Measurements from ENCODE around the gene PANK1. TPM values are rescaled to one million over a fixed set of nuclear protein-coding genes. Genes with fewer than 3 reads are reported as not detected.

The PANK1 gene
- total and polyA plus RNA-seq, 7 experiments from 2014 or later: 0.24 to 5.9 (median 0.95) TPM

GRCh38 chr10:89642193-89642592, 2.8 kb downstream of the PANK1 start:
- POLR2A ChIA-PET: no interaction called here
- ATAC-seq: no peak
- no peak overlapping the region for H3K27ac ChIP-seq (ENCODE audit: low read depth, low read length)
- intact Hi-C loops (cut with micrococcal nuclease): loop anchor here (5.0 to 10.0 kb wide), 4 partner anchors 637 to 1825 kb away; partner anchors contain the start of genes ATAD1 (in 1 of the 2), FAS (in 1 of the 2) and RPP30 (in 1 of the 2)
- H3K36me3 ChIP-seq (ENCODE audit: control insufficient read depth in 2 of 3, insufficient read depth in 3 of 3, low read length in 3 of 3): no peaks in the 10 kb centered on the region
- H3K27me3 ChIP-seq (ENCODE audit: control insufficient read depth in 2 of 2, insufficient read depth in 2 of 2, low read length in 2 of 2): no peaks in the 10 kb centered on the region
- no peak overlapping the region for H3K4me3 ChIP-seq (ENCODE audit: low read length)
- no peak for DNase-seq
- no peak overlapping the region for H3K4me3 Mint-ChIP-seq
- no peaks in the 10 kb centered on the region for H3K9me3 ChIP-seq (ENCODE audit: control insufficient read depth in 2 of 3, low read length in 3 of 3)
- H3K4me1 ChIP-seq (ENCODE audit: control insufficient read depth in 2 of 2, insufficient read depth in 2 of 2, low read length in 2 of 2): peaks cover 0 to 6% of the 10 kb centered on the region in 2 donors
- CTCF ChIA-PET: no interaction called here
- no peak overlapping the region for H3K27ac Mint-ChIP-seq
- H3K27me3 Mint-ChIP-seq: peaks cover 0 to 12% (median 0%) of the 10 kb centered on the region in 5 donors
- no peaks in the 10 kb centered on the region for H3K9me3 Mint-ChIP-seq
- peaks cover 0 to 2% (median 0%) of the 10 kb centered on the region in 5 donors for H3K36me3 Mint-ChIP-seq
- peaks cover 6 to 13% (median 8%) of the 10 kb centered on the region in 7 donors for H3K4me1 Mint-ChIP-seq

- CTCF ChIA-PET: no interaction called here
- Histone ChIP-seq H3K9me3 (ENCODE audit: control insufficient read depth in 2 of 3, low read length in 3 of 3) (no peaks in the 10 kb centered on the region), H3K27me3 (ENCODE audit: control insufficient read depth in 2 of 2, insufficient read depth in 2 of 2, low read length in 2 of 2) (no peaks in the 10 kb centered on the region), H3K36me3 (ENCODE audit: control insufficient read depth in 2 of 3, insufficient read depth in 3 of 3, low read length in 3 of 3) (no peaks in the 10 kb centered on the region), H3K27ac (ENCODE audit: low read depth, low read length) (no peak overlapping the region), H3K4me3 (ENCODE audit: low read length) (no peak overlapping the region), H3K4me1 (ENCODE audit: control insufficient read depth in 2 of 2, insufficient read depth in 2 of 2, low read length in 2 of 2) (no peaks in the 10 kb centered on the region)
- Mint-ChIP-seq H3K36me3 (peaks cover 0 to 2% (median 0%) of the 10 kb centered on the region in 5 donors), H3K27ac (no peak overlapping the region), H3K9me3 (no peaks in the 10 kb centered on the region), H3K4me1 (peaks cover 2 to 7% (median 3%) of the 10 kb centered on the region in 7 donors), H3K4me3 (no peak overlapping the region), H3K27me3 (peaks cover 0 to 2% (median 0%) of the 10 kb centered on the region in 5 donors)
- no peak for ATAC-seq
- intact Hi-C loops (cut with micrococcal nuclease): loop anchor here (5.0 to 10.0 kb wide), 4 partner anchors 635 to 1823 kb away; partner anchors contain the start of genes ATAD1 (in 1 of the 2), FAS (in 1 of the 2) and RPP30 (in 1 of the 2)
- POLR2A ChIA-PET: interaction anchor here (0.8 kb wide), 1 partner anchor 620 kb away, joined by 3 read pairs; no protein-coding TSS in a partner anchor
- no peak for DNase-seq
These were observed 4.8 kb downstream of the PANK1 start for GRCh38 chr10:89640241-89640640.

GRCh38 chr10:89639326-89639725, 5.7 kb downstream of the PANK1 start:
- intact Hi-C loops (cut with micrococcal nuclease): no loop called here
- Histone ChIP-seq H3K27me3 (ENCODE audit: control insufficient read depth in 2 of 2, insufficient read depth in 2 of 2, low read length in 2 of 2) (no peaks in the 10 kb centered on the region), H3K4me1 (ENCODE audit: control insufficient read depth in 2 of 2, insufficient read depth in 2 of 2, low read length in 2 of 2) (no peaks in the 10 kb centered on the region), H3K4me3 (ENCODE audit: low read length) (no peak overlapping the region), H3K27ac (ENCODE audit: low read depth, low read length) (no peak overlapping the region), H3K9me3 (ENCODE audit: control insufficient read depth in 2 of 3, low read length in 3 of 3) (no peaks in the 10 kb centered on the region), H3K36me3 (ENCODE audit: control insufficient read depth in 2 of 3, insufficient read depth in 3 of 3, low read length in 3 of 3) (no peaks in the 10 kb centered on the region)
- no peak overlapping the region for H3K27ac Mint-ChIP-seq
- no peaks in the 10 kb centered on the region for H3K9me3 Mint-ChIP-seq
- DNase-seq (no peak), ATAC-seq (no peak)
- H3K4me3 Mint-ChIP-seq: no peak overlapping the region
- peaks cover 0 to 5% (median 0%) of the 10 kb centered on the region in 7 donors for H3K4me1 Mint-ChIP-seq
- ChIA-PET POLR2A (no interaction called here), CTCF (no interaction called here)
- H3K36me3 Mint-ChIP-seq: peaks cover 0 to 3% (median 0%) of the 10 kb centered on the region in 5 donors
- H3K27me3 Mint-ChIP-seq: no peaks in the 10 kb centered on the region

- no peak overlapping the region for H3K27ac ChIP-seq (ENCODE audit: low read depth, low read length)
- intact Hi-C loops (cut with micrococcal nuclease): no loop called here
- no peak overlapping the region for H3K4me3 ChIP-seq (ENCODE audit: low read length)
- no peaks in the 10 kb centered on the region for H3K9me3 ChIP-seq (ENCODE audit: control insufficient read depth in 2 of 3, low read length in 3 of 3)
- Mint-ChIP-seq H3K4me3 (no peak overlapping the region), H3K9me3 (no peaks in the 10 kb centered on the region), H3K36me3 (peaks cover 0 to 7% (median 0%) of the 10 kb centered on the region in 5 donors), H3K4me1 (peaks cover 0 to 2% (median 0%) of the 10 kb centered on the region in 7 donors), H3K27ac (no peak overlapping the region), H3K27me3 (no peaks in the 10 kb centered on the region)
- DNase-seq: no peak
- no peaks in the 10 kb centered on the region for H3K4me1 ChIP-seq (ENCODE audit: control insufficient read depth in 2 of 2, insufficient read depth in 2 of 2, low read length in 2 of 2)
- ChIA-PET POLR2A (no interaction called here), CTCF (no interaction called here)
- H3K36me3 ChIP-seq (ENCODE audit: control insufficient read depth in 2 of 3, insufficient read depth in 3 of 3, low read length in 3 of 3): no peaks in the 10 kb centered on the region
- H3K27me3 ChIP-seq (ENCODE audit: control insufficient read depth in 2 of 2, insufficient read depth in 2 of 2, low read length in 2 of 2): no peaks in the 10 kb centered on the region
- ATAC-seq: peak; percentile 74
These were observed 7.9 kb downstream of the PANK1 start for GRCh38 chr10:89637113-89637512.

- ATAC-seq: no peak
- ChIA-PET CTCF (no interaction called here), POLR2A (no interaction called here)
- no peak overlapping the region for H3K4me3 ChIP-seq (ENCODE audit: low read length)
- DNase-seq: no peak
- H3K36me3 ChIP-seq (ENCODE audit: control insufficient read depth in 2 of 3, insufficient read depth in 3 of 3, low read length in 3 of 3): no peaks in the 10 kb centered on the region
- Mint-ChIP-seq H3K27me3 (no peaks in the 10 kb centered on the region), H3K27ac (no peak overlapping the region), H3K36me3 (peaks cover 0 to 7% (median 0%) of the 10 kb centered on the region in 5 donors), H3K4me1 (no peaks in the 10 kb centered on the region), H3K4me3 (no peak overlapping the region), H3K9me3 (no peaks in the 10 kb centered on the region)
- H3K4me1 ChIP-seq (ENCODE audit: control insufficient read depth in 2 of 2, insufficient read depth in 2 of 2, low read length in 2 of 2): no peaks in the 10 kb centered on the region
- no peak overlapping the region for H3K27ac ChIP-seq (ENCODE audit: low read depth, low read length)
- intact Hi-C loops (cut with micrococcal nuclease): no loop called here
- no peaks in the 10 kb centered on the region for H3K27me3 ChIP-seq (ENCODE audit: control insufficient read depth in 2 of 2, insufficient read depth in 2 of 2, low read length in 2 of 2)
- H3K9me3 ChIP-seq (ENCODE audit: control insufficient read depth in 2 of 3, low read length in 3 of 3): no peaks in the 10 kb centered on the region
These were observed 10.4 kb downstream of the PANK1 start for GRCh38 chr10:89634637-89635036.

- Mint-ChIP-seq H3K4me1 (peaks cover 0 to 3% (median 0%) of the 10 kb centered on the region in 7 donors), H3K4me3 (no peak overlapping the region), H3K9me3 (no peaks in the 10 kb centered on the region), H3K27me3 (no peaks in the 10 kb centered on the region), H3K27ac (no peak overlapping the region), H3K36me3 (peaks cover 0 to 7% (median 0%) of the 10 kb centered on the region in 5 donors)
- POLR2A ChIA-PET: no interaction called here
- H3K36me3 ChIP-seq (ENCODE audit: control insufficient read depth in 2 of 3, insufficient read depth in 3 of 3, low read length in 3 of 3): no peaks in the 10 kb centered on the region
- no peak overlapping the region for H3K4me3 ChIP-seq (ENCODE audit: low read length)
- CTCF ChIA-PET: no interaction called here
- H3K4me1 ChIP-seq (ENCODE audit: control insufficient read depth in 2 of 2, insufficient read depth in 2 of 2, low read length in 2 of 2): no peaks in the 10 kb centered on the region
- ATAC-seq: no peak
- H3K27ac ChIP-seq (ENCODE audit: low read depth, low read length): no peak overlapping the region
- intact Hi-C loops (cut with micrococcal nuclease): no loop called here
- no peaks in the 10 kb centered on the region for H3K9me3 ChIP-seq (ENCODE audit: control insufficient read depth in 2 of 3, low read length in 3 of 3)
- no peak for DNase-seq
- H3K27me3 ChIP-seq (ENCODE audit: control insufficient read depth in 2 of 2, insufficient read depth in 2 of 2, low read length in 2 of 2): no peaks in the 10 kb centered on the region
These were observed 11.6 kb downstream of the PANK1 start for GRCh38 chr10:89633484-89633883.

- H3K27ac ChIP-seq (ENCODE audit: low read depth, low read length): no peak overlapping the region
- DNase-seq: no peak
- H3K27me3 Mint-ChIP-seq: no peaks in the 10 kb centered on the region
- no peak overlapping the region for H3K27ac Mint-ChIP-seq
- no peak overlapping the region for H3K4me3 ChIP-seq (ENCODE audit: low read length)
- intact Hi-C loops (cut with micrococcal nuclease): no loop called here
- POLR2A ChIA-PET: interaction anchor here (0.7 kb wide), 1 partner anchor 1815 kb away, joined by 4 read pairs; the partner anchor contains the start of gene ATAD1
- no peaks in the 10 kb centered on the region for H3K9me3 ChIP-seq (ENCODE audit: control insufficient read depth in 2 of 3, low read length in 3 of 3)
- H3K36me3 ChIP-seq (ENCODE audit: control insufficient read depth in 2 of 3, insufficient read depth in 3 of 3, low read length in 3 of 3): no peaks in the 10 kb centered on the region
- no peaks in the 10 kb centered on the region for H3K4me1 ChIP-seq (ENCODE audit: control insufficient read depth in 2 of 2, insufficient read depth in 2 of 2, low read length in 2 of 2)
- no peaks in the 10 kb centered on the region for H3K27me3 ChIP-seq (ENCODE audit: control insufficient read depth in 2 of 2, insufficient read depth in 2 of 2, low read length in 2 of 2)
- peaks cover 0 to 5% (median 0%) of the 10 kb centered on the region in 5 donors for H3K36me3 Mint-ChIP-seq
- H3K9me3 Mint-ChIP-seq: no peaks in the 10 kb centered on the region
- peaks cover 0 to 3% (median 0%) of the 10 kb centered on the region in 7 donors for H3K4me1 Mint-ChIP-seq
- CTCF ChIA-PET: no interaction called here
- ATAC-seq: no peak
- H3K4me3 Mint-ChIP-seq: no peak overlapping the region
These were observed 12.2 kb downstream of the PANK1 start for GRCh38 chr10:89632824-89633223.

All from naive thymus-derived CD4-positive, alpha-beta T cell (primary cell).